CD1c-positive myeloid dendritic cell (primary cell): ENCODE results near the gene PPP2R5B.

Source experiments
- DNase-seq: peaks from one replicate; pipeline ENCODE4 v3.0.0-alpha.2; 2016; ENCODE audit errors: extremely low spot score

Gene PPP2R5B

GRCh38 chr11:64888729-64889511 lies 35.6 kb upstream of the PPP2R5B start:
- no peak for DNase-seq

DNA sequence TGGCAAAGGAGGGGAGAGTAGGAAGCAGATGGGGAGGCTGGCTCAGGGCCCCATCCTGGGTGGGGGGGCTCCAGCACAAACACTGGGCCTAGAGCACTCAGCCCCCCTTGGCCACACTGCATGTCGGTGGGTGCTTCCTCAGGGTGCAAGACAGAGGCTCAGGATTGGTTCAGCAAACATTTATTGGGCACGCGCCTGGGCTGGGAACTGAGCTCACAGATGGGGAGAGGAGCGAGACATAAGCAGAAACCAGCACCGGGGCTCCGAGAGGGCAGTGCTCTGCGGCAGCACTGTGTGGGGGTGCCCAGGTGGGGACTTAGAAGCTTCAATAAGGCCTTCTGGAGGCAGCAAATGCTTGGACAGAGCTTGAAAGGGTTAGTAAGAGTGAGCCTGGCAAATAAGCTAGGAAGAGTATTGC lies 34.0 kb upstream of the PPP2R5B start:
- DNase-seq = no peak

DNA sequence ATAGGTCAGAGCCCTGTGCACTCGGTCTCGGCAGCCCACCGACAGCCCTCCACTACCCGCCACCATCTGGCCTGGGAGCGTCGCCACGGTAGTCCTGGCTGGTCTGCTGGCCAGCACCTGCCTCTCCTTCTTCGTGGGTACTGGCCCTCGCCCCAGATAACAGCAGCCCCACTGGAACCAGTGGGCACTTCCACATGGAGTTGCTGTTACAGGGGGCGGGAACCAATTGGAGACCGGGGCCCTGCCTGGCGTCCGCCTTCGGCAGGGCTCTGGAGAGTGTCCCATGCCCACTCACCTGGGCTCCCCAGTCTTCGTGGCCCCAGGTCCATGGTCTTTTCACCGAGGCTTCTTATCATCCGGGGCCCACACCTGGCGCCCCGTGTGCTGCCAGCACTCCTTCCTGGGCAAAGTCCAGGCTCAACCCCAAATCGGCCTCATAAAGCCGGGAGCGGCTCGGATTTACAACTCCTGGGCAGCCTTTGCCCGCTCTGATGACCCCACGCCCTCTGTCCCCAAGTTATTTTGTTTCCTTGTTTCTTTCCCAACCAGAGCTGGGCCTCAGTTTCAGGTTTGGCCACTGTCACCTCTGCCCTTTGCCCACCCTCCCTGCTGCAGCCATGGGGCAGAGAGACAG lies 33.2 kb upstream of the PPP2R5B start:
- DNase-seq = no peak

GRCh38 chr11:64891880-64892279 lies 32.6 kb upstream of the PPP2R5B start:
- no peak for DNase-seq

DNA sequence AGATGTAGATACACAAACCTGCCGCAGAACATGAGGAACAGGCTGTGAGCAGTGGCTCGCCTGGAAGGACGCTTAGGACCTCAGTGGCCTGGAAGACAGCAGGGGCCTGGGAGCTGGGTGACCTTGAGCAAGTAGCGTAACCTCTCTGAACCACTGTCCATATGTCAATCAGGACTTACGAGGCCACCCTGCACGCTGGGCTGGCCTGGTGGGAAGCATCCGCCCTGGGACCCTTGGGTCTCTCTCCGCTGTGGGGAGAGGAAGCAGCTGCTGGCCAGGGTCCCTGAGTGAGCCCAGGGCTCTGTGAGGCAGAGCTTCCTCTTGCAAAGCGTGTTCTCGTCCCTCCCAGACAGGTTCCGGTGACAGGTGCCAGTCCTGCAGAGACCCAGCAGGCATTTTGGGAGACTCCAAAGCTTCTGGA lies 32.1 kb upstream of the PPP2R5B start:
- no peak for DNase-seq

DNA sequence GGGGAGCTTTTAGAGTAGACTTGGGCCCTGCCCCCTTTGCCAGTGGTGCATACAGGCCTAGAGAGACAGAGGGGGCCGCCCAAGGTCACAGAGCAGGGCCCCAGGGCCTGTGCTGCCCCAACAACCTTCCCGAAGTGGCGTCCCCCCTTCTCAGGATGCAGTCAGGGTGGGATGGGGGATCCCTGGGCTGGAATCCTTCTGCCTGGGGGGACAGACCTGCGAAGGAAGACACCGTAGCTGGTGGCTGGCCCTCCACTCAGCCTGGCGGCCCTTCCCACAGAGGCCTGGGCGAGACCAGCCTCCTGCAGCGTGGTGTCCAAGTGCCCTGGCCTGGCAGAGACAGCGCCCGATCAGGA lies 31.7 kb upstream of the PPP2R5B start:
- DNase-seq = no peak

- DNase-seq = no peak
Observed at GRCh38 chr11:64893194-64894069, 31.1 kb upstream of the PPP2R5B start.

DNA sequence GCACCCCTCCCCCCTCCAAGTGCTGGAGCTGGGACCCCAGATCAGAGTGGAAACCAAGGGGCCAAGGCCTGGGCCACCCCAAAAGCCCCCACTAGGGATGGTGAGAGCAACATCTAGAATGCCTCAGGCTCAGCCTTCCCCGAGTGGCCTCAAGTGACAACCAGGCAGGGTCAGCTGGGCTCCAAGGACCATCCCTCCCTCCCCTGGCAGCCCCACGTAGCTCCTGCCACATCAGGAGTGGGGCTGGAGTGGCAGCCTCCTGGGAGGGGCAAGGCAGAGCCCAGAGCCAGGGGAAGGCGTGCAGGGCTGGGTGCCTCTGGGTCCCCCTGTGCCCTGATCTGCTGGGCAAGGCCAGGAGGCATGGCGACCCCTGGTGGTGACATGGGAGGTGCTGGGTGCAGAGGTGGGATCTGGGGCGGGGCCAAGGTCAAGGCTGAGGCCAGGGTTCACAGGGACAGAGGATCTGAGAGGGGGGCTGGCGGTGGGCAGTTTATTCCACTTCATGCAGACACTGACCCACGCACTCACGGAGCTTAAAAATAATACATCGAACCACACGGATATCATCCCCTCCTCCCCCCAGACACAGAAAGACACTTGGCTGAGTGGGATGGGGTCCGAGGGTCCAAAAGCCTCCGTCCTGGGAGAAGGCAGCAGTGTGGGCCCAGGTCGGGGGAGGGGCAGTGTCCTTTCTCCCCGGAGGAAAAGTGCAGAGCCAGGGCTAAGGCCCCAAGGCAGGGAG lies 30.2 kb upstream of the PPP2R5B start:
- DNase-seq = peak; percentile 88

DNA sequence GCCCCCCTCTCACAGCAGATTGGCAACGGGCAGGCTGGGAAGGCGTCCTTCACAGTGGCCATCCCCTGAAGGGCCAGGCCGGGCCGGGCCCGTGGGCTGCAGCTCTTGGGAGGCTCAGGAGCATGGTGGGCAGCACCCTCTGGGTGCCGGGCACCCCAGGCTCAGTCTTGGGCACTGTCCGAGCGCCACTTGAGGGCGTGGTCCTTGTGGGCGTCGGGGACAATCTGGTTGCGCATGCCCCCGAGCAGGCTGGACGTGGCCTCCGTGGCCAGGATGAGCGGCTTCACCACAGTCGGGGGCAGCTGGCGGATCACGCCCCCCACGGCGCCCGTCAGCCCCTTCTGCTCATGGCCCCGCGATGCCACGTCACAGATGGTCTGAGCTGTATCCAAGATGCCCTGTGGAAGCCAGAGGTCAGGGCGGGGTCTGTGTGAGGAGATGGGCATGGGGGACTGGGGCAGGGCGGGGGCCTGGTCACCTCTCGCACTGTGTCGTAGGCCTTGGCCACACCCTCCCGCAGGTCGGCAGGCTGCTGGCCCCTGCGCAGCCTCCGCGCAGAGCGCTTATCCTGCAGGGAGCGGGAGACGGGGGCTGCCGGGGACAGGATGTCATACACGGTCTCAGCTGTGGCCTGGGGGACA lies 29.6 kb upstream of the PPP2R5B start:
- no peak for DNase-seq

DNA sequence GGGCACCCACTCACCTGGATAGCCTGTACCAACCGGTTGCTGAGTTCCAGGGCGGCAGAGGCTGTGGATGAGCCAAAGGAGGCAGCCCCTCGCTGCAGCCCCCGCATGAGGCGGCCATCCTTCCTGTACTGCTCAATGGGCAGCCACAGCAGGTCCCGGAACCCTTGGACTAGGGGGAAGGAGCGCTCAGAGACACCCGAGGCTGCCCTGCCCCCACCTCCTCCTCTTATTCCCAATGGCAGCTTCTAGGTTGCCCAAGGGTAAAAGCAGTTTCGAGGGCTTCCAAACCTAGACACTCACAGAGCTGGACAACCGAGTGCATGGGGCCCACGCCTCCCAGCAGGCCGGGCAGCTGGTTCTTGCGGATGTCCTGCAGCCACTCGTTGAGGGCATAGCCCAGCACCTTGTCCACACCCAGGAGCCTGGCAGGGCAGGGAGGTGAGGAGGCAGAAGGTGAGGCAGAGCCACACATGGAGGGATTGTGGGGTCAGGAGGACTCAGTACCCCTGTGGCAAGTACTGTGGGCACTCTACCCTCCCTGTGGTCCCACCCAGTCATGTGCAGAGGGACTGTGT lies 28.0 kb upstream of the PPP2R5B start:
- DNase-seq = no peak

DNA sequence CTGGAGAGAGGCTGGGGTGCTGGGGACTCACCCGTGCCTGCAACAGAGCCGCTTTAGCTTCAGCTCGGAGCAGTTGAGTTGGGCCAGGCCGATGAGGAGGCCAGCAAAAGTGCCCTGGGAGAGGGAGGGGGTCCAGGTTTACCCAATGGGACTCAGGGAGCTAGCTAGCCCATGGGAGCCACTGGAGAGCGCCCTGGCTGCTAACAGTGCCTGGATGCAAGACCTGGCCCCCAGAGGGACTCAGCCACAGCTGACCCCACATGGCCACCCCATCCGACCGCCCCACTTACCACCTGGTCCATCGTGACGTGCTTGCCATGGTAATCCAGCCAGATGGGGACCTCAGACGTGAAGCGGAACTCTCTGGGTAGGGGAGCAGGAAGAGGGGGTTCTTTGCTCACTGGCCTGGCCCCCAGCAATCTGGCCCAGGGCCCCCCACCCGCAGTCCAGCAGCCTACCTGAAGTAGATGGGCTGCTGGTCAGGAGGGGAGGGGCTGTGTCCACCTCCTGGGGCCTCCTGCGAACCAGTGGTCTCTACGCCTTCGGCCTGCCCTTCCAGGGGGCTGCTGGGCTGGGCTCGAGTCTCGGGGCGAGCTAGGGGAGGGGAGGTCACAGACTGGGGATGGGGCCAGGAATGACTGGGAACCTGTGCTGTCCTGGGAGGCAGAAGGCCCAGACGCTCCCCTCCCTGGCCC lies 27.0 kb upstream of the PPP2R5B start:
- no peak for DNase-seq

- DNase-seq = no peak
Observed at GRCh38 chr11:64898076-64898445, 26.4 kb upstream of the PPP2R5B start.

DNA sequence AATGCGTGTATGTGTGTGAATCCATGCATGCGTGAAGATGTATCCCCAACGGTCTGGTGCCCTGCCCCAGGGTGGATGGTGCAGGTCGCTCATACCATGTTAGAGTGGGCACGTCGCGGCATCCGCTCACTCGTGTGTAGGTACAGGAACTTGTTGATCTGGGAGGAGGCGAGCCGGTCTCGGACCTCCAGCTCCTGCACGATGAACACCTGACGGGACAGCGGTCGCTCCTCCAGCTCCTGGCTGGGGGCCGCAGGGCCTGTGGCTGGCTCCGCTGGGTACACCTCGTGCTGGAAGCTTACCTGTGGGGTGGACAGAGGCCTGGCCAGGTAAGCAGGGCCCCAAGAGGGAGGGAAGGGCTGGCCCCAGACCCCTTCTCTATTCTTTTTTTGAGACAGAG lies 25.9 kb upstream of the PPP2R5B start:
- DNase-seq = no peak

- DNase-seq = no peak
Observed at GRCh38 chr11:64900263-64900678, 24.2 kb upstream of the PPP2R5B start.

DNA sequence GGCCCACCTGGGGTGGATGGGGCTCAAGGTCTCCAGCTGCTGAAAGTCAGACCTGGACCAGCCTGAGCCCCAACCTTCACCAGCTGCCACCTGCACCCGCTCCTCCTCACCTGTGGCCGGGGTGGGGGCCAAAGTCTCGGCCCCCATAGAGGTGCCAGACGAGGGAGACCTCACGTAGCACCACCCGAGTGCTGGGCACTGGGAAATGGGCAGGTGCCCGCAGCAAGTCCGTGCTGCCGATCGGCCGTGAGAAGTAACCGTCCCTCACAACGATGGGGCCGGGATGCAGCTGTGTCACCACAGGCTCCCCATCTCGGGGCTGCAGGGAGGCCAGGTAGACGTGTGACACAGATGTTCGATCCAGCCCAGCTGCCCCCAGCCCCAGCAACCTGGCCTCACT lies 23.7 kb upstream of the PPP2R5B start:
- DNase-seq = no peak

DNA sequence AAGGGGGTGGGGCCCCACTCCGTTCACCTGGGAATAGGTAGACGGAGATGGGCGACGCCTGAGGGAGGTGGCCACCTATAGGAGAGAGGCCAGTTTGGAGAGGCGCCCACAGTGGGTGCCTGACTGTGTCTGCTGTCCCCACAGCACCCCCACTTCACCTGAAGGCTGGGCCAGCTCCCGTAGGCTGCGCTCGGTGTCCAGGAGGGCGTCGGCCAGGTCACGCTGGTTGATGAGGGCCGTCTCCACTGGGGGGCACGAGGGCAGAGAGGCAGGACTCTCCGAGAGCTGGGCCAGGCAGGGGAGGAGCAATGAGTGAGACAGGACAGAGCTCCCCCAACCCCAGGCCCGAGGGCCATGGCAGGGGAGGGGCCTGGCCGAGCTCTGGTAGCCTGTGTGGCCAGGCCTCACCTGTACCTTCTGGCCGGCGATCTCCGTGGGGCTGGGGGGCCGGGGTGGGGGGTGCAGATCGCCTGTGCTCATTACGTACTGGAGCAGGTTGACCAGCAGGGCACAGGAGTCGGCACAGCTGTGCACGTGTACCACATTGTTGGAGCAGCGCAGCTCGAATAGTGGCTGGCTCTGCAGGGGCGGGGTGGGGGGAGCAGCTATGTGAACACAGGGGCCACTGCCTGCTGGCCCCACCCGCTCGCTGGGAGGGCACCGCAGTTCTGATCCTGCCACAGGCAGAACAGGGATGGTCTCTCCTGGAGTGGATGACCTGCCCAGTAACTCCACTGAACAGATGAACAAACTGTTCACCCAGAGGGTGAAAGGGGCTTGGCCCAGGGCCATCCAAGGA lies 22.2 kb upstream of the PPP2R5B start:
- DNase-seq = no peak

GRCh38 chr11:64903291-64903833 lies 21.1 kb upstream of the PPP2R5B start:
- no peak for DNase-seq

DNA sequence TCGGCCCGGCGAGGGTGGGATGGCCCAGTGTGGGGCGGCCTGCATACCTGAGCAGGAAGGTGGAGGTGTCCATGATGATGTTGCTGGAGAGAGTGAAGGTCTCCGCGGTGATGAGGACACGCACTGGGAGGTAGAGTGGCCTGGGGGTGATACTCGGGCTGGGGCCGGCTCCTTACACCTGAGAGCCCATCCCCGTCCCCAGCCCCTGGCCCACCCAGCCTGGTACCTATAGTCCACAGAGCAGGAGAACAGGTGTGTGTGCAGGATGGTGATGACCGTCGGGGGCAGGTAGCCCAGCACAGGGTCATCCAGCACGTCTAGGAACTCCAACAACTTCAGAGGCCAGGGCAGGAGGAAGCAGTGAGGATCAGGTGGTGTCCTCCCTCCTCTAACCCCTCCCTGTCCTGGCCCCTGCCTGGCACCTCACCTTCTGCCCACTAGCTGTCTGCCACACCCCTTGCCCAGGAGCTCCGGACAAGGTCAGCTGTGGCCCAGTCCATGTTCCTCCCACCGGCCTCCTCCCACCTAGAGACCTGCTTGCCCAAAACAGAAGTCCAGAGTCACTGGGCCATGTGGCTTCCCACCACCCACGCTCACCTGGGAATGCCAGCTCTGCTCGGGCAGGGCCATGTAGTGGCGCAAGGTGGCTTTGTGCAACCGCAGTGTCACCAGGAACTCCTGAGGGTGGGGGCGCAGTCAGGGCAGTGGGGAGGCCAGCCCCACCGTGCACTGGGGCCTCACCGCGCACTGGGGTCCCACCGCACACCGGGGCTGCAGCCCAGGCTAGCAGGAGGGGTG lies 18.8 kb upstream of the PPP2R5B start:
- no peak for DNase-seq

- DNase-seq = no peak
Observed at GRCh38 chr11:64906314-64906635, 18.2 kb upstream of the PPP2R5B start.
